ENCODE results near the gene ESPNL.

Gene ESPNL

DNA sequence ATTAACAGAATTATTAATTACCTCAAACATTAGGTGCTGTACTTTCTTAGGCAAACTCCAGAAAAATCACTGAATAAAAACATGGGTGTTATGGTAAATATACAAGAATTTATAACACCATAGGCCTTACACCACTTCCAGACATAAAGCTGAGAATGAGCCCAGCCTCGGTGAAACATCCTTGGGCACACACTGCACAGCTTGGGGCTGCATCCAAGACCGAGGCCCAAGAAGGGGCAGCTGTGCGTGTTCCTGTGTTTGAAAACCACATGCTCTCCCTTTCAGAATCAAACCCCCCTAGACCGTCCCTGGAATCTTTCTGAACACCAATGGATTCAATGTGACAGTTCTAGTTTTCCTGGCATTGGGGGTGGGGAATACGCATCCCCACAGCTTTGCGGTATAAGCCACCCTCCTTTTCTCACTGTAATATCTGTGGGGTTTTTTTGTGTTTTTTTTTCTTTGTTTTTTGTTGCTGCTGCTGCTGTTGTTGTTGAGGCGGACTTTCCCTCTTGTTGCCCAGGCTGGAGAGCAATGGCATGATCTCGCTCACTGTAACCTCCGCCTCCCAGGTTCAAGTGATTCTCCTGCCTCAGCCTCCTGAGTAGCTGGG, 71.5 kb downstream of the ESPNL start:
- no peak for DNase-seq (ENCODE audit: low spot score)

DNA sequence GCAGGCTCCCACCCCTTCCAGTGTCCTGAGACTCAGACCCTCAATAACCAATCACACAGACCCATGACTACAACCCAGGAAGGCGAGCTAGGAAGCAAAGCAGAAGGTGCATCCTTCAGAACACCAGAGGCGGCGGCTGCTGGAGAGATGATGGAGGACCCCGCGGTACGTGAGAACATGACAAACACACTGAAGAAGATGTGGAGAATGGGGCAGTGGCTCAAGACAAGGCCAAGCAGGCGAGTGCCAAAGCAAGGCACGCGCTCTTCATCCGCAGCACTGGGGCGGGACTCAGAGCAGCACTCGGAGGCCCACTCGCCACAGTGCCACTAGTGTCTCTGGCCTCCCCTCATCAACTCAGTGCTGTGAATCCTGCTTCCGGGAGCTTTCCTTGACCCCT, 72.3 kb downstream of the ESPNL start:
- DNase-seq (ENCODE audit: low spot score) = no peak

DNA sequence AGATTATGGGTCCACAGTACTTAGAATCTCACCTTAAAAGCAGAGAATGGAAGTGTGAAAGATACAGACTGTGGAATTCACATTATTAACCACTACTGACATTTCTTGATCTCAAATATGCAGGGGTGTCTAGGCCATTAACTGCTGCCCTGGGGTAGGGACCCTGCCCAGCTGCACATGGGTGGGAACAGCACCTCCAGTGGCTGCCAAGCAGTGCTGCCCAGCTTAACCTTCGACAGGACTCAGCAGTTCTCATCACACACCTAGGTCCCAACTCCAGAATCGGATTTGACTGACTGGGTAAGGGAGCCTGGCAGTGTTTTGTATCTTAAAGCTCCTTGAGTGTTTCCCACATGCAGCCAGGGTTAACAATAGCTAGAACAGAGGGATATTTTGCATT, 73.6 kb downstream of the ESPNL start:
- no peak for DNase-seq (ENCODE audit: low spot score)

DNA sequence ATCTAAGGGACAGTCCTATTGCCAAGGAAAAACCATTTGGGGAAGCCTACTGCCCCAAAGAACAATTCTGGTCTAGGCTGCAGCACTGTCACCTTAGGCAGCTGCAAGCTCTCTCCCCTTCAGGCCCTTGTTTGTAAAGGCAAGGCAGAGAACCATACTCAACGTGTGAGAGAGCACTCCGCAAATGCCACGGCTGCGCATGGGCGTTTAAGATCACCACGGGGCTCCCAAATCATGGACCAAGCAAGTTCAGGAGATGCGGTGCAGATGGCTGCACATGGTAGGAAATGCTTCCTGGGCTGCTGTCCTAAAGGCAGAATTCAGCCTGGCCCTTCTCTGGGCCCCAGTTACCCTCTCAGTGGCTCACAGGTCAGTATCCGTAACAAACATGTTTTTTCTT, 74.2 kb downstream of the ESPNL start:
- DNase-seq (ENCODE audit: low spot score) = no peak

DNA sequence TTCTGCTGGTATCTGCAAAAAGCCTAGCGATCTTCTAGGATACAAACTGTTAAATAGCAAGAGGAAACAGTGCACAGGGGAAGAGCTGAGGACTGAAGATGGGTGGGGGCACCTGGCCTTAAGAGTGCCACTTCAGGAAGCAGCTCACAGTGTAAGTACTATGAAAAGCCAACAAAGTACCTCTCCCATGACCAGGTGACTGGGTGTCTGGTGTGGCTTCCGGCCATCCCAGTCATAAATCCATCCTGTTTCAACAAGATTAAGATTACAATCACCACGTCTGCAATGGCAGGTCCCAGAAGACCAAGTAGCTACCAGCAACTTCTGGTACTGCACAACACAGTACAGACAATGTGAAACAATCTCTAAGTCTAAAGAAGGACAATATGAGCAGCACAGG, 74.6 kb downstream of the ESPNL start:
- DNase-seq (ENCODE audit: low spot score) = no peak

GRCh38 chr2:238176613-238177012, 76.5 kb downstream of the ESPNL start:
- no peak for DNase-seq (ENCODE audit: low spot score)

- no peak for DNase-seq (ENCODE audit: low spot score)
Measured at GRCh38 chr2:238180554-238180953, 80.4 kb downstream of the ESPNL start.

- no peak for DNase-seq (ENCODE audit: low spot score)
Measured at GRCh38 chr2:238182362-238182761, 82.2 kb downstream of the ESPNL start.

Data from AG08395 (cell line).